NCI-H2227 treated with DMSO at 0.1 percent for 48 hours (cell line): ENCODE results near the gene PSMA5.
A peak's percentile ranks its signal among the peaks of the same experiment; 100 is the strongest.
"Not testable (repeated sequence)": the region's sequence is repeated elsewhere in the genome, so short reads cannot be mapped to it uniquely, and the experiment has no call there.

Experiments
- DNase-seq: peaks from one replicate; lab custom pipeline; 2025; lab: John Stamatoyannopoulos, UW

The PSMA5 gene

DNA sequence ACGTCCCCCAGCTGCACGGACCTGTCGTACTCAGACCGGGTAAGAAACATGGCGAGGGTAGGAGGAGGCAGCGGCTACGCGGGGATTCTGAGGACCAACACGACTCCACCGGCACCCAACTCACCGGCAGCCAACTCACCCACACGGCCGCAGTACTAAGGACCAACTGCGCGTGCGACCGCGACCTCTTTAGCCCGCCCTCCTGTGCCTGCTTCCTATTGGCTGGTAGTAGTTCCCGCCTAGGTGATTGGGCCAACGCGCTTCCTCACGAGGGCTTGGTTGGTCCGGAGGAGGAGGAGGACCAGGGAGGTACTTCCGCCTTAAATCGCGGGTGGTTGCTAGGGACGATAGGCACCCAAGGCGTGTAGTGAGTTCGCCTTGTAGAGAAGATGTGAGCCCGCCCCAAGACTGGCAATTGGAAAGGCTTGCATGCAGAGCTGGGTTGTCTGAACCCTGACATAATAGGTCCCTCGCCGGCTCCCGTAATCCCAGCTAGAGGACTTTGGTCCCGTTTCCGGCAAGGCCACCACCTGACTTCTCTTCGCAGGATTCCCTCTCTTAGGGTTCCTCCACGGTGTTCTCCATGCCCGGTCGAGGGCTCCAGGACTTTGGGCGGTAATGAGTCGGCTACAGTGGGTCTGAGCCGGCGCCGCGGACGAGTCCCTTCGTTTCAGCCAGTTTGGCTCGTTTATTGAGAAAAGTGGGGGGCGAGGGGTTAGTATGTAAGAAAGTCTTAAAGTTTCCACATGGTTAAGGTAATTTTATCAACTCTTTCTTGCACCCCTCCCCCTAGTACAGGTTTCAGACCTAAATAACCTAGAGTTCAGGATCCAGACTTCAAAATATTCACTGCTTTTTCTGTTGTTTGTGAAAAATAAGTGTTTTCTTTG lies at the start of gene PSMA5:
Gene PSMA5, minus strand, starts transcription at position 168 of the 890 bp plus-strand sequence. Its CDS starts 118 bp downstream, at position 50.
- peak; percentile 97 for DNase-seq

DNA sequence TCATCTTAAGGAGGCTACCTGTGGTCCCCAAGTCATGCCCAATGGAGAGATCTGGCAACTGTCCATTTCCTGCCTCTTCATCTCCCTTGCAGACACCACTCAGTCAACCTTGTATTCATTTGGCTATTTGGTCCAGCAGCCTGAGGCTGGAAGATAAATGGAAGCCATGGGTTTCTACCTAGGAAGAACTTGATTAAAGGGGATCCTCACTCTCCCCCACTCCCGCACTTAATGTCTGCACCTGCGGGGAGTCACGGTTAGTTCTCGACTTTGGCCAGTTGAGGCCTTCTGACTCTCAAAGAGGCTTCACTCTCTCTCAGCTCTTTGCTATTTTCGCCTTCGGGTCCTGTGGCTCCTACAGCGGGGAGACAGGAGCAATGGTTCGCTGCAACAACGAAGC lies 49.0 kb upstream of the PSMA5 start:
- DNase-seq, result no peak

GRCh38 chr1:109474697-109475096 lies 48.4 kb upstream of the PSMA5 start:
- no peak for DNase-seq

DNA sequence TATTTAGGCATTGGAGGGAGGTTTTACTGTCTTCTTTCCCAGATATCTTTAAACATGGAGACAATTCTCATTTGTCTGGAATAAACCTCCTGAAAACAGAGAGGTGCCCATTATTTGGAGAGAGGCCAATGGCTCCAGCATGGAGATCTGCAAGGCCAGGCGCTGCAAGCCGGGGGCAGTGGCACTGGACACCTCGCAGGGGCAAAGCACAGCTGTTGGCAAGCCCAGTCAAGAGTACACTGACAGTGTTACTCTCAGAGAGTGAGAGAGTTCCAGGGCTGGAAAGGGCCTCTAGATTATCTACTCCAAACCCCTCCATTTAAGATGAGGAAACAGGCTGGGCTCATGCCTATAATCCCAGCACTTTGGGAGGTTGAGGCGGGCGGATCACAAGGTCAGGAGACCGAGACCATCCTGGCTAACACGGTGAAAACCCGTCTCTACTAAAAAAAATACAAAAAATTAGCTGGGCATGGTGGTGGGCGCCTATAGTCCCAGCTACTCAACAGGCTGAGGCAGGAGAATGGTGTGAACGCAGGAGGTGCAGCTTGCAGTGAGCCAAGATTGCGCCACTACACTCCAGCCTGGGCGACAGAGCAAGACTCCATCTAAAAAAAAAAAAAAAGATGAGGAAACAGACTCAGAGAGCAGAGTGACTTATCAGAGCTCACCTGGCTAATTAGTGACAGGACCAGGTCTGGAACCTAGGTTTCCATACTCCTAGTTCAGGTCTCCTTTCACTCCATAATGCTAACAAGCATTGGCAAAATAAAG lies 47.2 kb upstream of the PSMA5 start:
- DNase-seq, result not testable (repeated sequence)

GRCh38 chr1:109472779-109473178 lies 46.5 kb upstream of the PSMA5 start:
- no peak for DNase-seq

- DNase-seq, result no peak
These were observed 44.0 kb upstream of the PSMA5 start for GRCh38 chr1:109470245-109470644.

DNA sequence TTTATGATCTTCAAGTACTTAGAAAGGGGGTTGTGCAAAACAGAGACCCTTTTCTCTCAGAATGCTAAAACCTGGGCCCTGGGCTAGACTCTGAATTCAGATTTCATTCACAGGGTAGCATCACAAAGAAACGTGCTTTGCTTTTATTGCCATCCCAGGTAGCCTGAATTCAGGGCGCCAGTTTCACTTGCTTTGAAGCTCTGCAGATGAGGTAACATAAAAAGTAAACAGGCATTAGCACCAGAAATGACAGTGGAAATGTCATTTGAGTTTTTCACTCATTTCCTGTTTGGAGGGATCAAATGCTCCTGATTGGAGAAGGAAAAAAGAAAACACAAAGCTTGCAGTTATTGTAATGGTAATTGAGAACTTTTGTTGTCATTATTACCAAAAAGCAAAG lies 42.7 kb upstream of the PSMA5 start:
- no peak for DNase-seq

DNA sequence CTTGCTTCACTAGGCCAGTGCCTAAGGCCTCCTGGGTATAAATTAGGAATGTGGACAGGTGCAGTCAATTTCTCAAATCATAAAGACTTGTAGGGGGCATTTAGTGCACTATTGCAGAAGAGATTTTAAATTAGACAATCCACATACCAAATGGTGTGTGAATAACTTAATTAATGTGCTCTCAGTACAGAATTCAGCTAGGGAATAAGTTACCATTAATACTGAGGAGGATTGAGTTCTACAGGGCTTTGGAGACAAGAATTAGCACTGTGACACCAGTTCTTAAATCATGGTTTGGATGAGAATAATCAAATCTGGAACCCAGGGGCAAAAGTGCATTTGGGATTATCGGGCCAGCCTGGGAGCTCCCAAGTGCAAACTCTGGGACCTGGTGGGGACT lies 41.8 kb upstream of the PSMA5 start:
- no peak for DNase-seq

GRCh38 chr1:109467301-109467777 lies 41.1 kb upstream of the PSMA5 start:
- no peak for DNase-seq

DNA sequence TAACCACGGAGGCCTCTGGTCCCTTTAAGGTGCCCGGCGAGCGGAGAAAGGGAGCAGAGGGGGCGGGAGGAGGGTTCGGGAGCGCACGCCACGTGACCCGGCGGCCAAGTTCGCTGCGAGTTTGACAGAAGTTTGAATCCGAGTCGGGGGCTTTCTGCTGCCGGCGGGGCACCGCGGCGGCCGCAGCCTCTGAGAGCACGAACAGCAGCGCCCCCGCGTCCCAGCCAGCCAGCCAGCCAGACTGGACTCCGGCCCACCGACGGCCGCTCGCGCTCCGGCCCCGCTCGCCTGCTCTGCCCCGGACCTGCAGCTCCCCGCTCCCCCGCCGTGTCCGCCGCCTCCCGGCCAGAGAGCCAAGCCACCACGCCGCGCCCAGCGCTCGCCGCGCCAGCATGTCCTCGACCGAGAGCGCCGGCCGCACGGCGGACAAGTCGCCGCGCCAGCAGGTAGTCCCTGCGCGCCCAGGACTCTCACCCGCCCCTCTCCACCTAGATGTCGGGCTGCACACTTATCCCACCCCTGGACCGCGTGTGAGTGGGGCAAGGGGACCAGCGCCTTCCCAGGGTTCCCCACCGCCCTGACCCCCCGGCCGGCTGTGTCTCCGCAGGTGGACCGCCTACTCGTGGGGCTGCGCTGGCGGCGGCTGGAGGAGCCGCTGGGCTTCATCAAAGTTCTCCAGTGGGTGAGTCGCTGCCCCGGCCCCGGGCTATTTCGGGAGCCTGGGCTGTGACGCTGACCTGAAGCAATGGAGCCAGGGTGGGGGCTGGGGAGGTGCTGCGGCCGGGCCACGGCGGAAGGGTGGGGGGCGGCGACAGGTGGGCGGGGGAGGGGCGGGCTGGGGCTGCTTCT lies 40.4 kb upstream of the PSMA5 start, which contains the start of gene SYPL2:
Gene SYPL2, plus strand, starts transcription at position 95 of the 849 bp plus-strand sequence. Its CDS starts 298 bp downstream, at position 393.
- DNase-seq, result no peak

DNA sequence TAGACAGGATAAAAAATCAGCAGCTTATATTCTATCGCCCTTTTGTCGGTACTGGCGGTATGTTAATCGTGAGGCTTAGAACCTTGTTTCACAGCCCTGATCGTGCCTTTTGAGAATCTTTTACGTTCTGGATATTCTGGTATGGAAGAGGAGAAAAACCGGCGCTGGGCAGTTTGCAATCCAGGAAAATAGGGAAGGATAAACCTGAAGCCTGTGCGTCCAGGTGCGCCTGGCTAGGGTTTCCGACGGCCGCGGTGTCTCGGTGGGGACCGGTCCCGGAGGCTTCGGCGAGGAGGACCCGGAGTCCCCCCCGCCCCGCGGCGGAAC lies 39.8 kb upstream of the PSMA5 start:
- no peak for DNase-seq

DNA sequence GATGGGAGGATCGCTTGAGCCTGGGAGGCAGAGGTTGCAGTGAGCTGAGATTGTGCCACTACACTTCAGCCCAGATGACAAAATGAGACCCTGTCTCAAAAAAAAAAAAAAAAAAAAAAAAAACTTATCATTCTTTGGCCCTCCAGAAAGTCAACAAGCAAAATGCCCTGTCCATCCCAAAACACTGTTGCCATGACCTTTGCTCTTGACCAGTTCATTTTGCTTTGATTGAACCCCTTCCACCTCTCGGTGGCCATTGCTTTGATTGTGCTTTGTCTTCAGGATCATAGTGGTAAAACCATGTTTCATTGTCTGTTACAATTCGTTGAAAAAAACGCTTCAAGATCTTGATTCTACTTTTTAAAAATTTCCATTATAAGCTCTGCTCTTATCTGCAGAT lies 31.6 kb upstream of the PSMA5 start:
- no peak for DNase-seq

- DNase-seq, result no peak
These were observed 28.4 kb upstream of the PSMA5 start for GRCh38 chr1:109454497-109455133.

DNA sequence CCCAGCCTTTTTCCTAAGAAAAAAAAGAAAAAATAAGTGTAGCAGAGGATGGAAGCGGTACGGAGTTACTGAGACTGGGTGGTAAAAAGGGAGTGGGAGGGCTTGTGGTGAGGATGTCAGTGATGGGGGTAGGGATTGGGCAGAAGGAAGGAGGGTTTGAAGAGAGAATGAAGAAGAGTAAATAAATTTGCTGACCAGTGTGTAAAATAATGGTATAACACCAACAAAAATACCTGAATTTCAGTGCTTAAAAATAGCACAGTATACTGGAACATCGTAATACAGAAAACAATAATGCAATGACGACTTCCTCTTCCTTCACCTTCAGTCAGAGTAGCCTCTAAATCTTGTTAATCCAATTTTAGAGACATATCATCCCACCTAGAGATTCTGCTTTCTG lies 21.3 kb upstream of the PSMA5 start:
- no peak for DNase-seq

DNA sequence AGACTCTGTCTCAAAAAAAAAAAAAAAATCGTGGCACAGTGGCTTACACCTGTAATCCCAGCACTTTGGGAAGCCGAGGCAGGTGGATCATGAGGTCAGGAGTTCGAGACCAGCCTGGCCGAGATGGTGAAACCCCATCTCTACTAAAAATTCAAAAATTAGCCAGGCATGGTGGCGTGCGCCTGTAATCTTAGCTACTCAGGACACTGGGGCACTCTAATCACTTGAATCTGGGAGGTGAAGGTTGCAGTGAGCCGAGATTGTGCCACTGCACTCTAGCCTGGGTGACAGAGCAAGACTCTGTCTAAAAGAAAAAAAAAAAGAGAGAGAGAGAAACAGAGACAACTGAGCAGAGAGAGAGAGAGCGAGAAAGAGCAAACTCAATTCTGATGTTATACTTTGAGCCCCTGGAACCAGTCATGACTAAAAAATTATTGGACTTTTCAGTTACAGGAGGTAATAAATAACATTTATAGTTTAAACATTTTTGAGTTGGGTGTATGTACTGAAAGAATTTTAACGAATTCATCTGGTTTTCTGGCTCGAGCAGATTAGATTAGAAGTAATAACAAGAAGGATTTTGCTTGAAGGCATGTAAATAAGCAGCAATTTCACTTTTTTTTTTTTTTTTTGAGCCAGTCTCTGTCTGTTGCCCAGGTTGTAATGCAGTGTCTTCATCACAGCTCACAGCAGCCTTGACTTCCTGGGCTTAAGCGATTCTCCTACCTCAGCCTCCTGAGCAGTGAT lies 19.9 kb upstream of the PSMA5 start:
- not testable (repeated sequence) for DNase-seq

GRCh38 chr1:109444346-109444745 lies 18.1 kb upstream of the PSMA5 start:
- no peak for DNase-seq

DNA sequence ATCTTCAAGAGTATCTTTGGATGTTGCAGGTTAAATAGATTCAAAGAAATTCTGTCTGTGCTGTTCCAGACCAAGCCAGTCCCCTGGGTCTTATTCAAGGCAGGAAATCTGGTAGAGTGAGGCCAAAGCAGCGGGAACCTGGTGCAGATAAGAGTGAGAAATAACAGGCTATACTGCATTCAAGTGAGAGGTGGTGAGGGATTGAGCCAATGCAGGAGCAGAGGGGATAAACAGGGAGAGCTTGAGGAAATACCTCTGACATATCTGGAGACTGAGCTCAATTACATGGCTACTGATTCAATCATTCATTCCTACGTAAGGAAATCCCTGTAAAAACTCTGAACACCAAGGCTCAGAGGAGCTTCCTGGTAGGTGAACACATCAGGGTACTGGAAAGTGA lies 17.2 kb upstream of the PSMA5 start:
- DNase-seq, result no peak

GRCh38 chr1:109441069-109441468 lies 14.8 kb upstream of the PSMA5 start:
- no peak for DNase-seq

DNA sequence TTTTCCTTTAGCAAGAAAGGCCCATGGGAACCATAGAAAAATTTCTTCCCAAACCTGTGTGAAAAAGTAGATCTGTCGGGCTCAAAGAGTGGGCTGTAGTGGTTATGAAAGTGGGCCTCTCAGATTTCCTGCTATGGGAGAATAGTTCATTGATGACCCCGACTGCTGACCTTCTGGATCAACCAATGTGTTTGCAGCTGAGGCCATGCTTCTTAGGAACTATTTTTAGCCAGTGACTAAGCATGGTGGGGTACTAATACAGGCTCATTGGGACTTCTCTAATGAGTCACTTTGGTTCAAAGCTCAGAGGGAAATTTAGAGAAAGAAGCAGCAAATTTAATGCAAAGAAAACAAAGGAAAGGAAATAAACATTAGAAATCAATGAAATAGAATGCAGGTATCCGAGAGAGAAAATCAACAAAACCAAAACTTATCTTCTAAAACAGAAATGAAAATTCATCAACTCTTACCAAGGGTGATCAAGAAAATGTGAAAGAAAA lies 12.6 kb upstream of the PSMA5 start:
- no peak for DNase-seq

DNA sequence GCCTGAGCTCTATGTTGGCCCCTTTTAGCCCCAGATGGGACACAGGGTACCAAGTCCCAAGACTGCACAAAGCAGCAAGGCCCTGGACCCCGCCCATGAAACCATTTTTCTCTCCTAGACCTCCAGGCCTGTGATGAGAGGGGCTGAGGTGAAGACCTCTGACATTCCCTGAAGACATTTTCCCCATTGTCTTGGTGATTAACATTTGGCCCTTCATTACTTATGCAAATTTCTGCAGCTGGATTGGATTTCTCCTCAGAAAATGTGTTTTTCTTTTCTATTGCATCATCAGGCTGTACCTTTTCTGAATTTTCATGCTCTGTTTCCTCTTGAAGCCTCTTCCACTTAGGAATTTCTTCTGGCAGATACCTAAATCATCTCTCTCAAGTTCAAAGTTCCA lies 8.2 kb upstream of the PSMA5 start:
- DNase-seq, result no peak

- DNase-seq, result no peak
These were observed 7.1 kb upstream of the PSMA5 start for GRCh38 chr1:109433322-109433721.
